HG03196 (cell line): ENCODE results near the gene DAPK1.

Experiments used
- ATAC-seq: cut with Tn5 transposase; IDR thresholded peaks from one replicate; pipeline ENCODE4 v1.9.1; 2021; ENCODE audit not compliant: unreplicated experiment

The DAPK1 gene

GRCh38 chr9:87661241-87661640, 163.6 kb downstream of the DAPK1 start:
- no peak for ATAC-seq

- ATAC-seq: no peak
These were observed 165.3 kb downstream of the DAPK1 start for GRCh38 chr9:87662808-87663528.

- ATAC-seq: no peak
These were observed 165.9 kb downstream of the DAPK1 start for GRCh38 chr9:87663556-87663955.

- ATAC-seq: no peak
These were observed 166.7 kb downstream of the DAPK1 start for GRCh38 chr9:87664153-87665060.

- no peak for ATAC-seq
These were observed 167.8 kb downstream of the DAPK1 start for GRCh38 chr9:87665505-87665904.

GRCh38 chr9:87667164-87667738, 169.6 kb downstream of the DAPK1 start:
- ATAC-seq: no peak

GRCh38 chr9:87668222-87668621, 170.6 kb downstream of the DAPK1 start:
- ATAC-seq: no peak

GRCh38 chr9:87668722-87669121, 171.1 kb downstream of the DAPK1 start:
- no peak for ATAC-seq

- ATAC-seq: no peak
These were observed 173.1 kb downstream of the DAPK1 start for GRCh38 chr9:87670572-87671264.

- no peak for ATAC-seq
These were observed 173.8 kb downstream of the DAPK1 start for GRCh38 chr9:87671478-87671877.

GRCh38 chr9:87671925-87672324, 174.3 kb downstream of the DAPK1 start:
- no peak for ATAC-seq

- no peak for ATAC-seq
These were observed 174.9 kb downstream of the DAPK1 start for GRCh38 chr9:87672586-87672985.

- no peak for ATAC-seq
These were observed 175.9 kb downstream of the DAPK1 start for GRCh38 chr9:87673446-87674120.

- ATAC-seq: no peak
These were observed 177.1 kb downstream of the DAPK1 start for GRCh38 chr9:87674565-87675299.

- ATAC-seq: no peak
These were observed 178.3 kb downstream of the DAPK1 start for GRCh38 chr9:87675906-87676515.

GRCh38 chr9:87676976-87677775, 179.5 kb downstream of the DAPK1 start:
- ATAC-seq: no peak

- ATAC-seq: no peak
These were observed 180.3 kb downstream of the DAPK1 start for GRCh38 chr9:87677776-87678587.
